ENCODE data around the gene AQP12A. TPM values are rescaled to one million over a fixed set of nuclear protein-coding genes. Genes with fewer than 3 reads are reported as not detected.

Gene AQP12A
- polyA plus RNA-seq, 1 donor, result 0.76 TPM

DNA sequence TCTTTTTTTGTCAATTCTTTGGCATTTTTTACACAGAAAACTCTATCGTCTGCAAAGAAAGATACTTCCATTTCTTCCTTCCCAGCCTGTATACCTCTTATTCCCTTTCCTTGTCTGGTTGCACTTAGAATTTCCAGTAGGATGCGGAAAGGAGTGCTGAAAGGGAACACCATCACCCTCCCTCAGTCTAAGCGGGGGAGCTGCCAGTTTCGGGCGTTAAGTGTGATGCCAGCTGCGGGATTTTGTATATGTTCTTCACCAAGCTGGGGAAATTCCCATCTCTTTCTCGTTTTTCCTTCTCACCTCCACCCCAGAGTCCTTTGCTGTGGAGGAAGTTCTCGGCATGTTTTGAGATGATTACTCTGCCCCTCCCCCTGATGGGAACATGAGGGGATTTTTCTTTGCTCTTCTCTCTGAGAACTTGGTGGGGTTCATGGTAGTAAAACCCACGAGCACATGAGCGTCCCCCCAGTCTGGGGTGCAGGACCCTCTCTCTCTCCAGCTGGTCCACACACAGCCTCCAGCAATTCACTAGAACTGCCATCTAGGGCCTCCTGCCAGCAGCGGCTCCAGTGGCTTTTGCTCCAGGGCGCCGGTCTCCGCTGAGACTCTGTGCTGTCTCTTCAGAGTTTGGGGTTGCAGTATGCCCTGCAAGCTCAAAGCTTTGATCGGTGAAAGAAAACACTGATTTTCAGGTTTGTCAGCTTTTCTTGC lies 15.5 kb downstream of the AQP12A start:
- no peak for DNase-seq (ENCODE audit: low read depth)

DNA sequence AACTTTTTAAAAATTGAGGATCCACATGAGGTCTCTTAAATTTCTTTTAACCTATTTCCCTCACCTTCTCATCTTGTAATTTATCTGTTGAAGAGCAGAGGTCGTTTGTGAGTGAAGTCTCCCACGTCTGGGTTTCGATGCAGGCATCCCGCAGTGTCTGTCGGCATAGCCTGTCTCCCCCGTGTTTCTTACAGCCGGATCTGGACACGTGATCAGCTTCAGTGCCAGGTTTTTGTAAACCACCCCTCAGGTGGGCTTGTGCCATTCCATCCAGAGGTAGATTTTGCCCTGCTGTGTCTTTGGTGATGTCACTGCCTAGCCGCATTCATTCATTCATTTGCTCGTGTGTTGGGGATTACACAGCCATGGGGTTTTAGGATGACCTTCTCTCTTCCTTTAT lies 16.2 kb downstream of the AQP12A start:
- no peak for DNase-seq (ENCODE audit: low read depth)

DNA sequence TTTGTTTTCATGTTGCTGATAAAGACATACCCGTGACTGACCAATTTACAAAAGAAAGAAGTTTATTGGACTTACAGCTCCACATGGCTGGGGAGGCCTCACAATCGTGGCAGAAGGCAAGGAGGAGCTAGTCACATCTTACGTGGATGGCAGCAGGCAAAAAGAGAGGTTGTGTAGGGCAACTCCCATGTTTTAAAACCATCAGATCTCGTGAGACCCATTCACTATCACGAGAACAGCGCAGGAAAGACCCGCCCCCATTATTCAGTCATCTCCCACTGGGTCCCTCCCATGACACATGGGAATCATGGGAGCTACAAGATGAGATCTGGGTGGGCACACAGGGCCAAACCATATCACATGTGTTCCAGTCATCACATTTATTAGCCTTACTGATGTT lies 16.8 kb downstream of the AQP12A start:
- DNase-seq (ENCODE audit: low read depth), result no peak

DNA sequence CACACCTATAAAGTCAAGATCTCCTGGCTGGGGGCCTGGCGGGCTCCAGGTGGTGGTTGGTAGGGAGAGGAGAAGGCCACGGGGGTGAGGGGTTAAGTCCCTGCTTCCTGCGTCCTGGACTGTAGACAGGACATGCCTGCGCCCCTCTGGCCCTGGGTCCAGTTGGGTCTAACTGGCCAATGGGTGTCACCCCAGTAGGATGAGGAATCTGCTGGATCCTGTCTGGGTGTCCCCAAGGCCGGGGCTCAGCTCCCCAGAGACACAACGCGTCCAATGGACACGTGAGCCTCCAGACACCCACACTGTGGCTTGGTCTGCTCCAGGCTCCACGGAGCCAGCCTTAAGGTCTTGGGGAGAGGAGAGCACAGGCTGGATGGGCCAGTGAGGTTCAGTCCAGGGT lies 19.6 kb downstream of the AQP12A start:
- DNase-seq (ENCODE audit: low read depth), result no peak

DNA sequence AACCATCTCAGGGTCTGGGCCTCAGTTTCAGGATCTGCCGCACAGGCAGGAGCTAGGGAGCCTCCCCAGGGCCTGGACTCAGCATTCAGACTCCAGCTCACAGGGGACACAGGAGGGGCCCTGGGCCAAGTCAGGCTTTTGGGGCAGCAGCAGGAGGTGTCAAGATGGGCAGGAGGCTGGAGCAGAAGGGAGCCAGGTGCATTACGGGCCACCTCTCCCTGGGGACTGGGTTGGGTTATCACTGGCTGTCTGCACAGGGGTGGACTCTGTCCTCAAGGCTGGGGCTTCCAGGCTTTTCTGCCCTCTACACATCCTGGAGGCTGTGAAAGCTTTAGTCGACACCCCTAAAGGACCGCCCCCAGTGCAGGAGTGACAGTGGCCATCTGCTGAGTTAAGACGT lies 20.0 kb downstream of the AQP12A start:
- DNase-seq (ENCODE audit: low read depth), result no peak

DNA sequence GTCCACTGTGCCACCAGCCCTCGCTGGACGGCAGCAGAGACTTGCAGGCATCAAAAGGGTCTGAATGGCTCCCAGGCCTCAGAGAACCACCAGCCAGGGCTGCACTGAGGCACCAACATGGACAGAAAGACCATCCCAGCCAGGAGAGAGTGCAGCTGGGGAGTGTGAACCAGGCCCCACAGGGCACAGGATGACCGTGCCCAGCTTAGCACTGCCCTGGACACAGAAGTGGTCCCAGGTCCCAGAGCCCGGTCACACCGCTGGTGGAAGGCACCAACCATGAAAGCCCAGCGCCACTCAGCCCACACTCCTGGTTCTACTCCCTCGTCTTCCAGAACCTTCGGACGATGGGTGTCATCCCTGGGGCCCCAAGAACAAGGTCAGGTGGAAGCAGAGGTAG lies 20.5 kb downstream of the AQP12A start:
- no peak for DNase-seq (ENCODE audit: low read depth)

DNA sequence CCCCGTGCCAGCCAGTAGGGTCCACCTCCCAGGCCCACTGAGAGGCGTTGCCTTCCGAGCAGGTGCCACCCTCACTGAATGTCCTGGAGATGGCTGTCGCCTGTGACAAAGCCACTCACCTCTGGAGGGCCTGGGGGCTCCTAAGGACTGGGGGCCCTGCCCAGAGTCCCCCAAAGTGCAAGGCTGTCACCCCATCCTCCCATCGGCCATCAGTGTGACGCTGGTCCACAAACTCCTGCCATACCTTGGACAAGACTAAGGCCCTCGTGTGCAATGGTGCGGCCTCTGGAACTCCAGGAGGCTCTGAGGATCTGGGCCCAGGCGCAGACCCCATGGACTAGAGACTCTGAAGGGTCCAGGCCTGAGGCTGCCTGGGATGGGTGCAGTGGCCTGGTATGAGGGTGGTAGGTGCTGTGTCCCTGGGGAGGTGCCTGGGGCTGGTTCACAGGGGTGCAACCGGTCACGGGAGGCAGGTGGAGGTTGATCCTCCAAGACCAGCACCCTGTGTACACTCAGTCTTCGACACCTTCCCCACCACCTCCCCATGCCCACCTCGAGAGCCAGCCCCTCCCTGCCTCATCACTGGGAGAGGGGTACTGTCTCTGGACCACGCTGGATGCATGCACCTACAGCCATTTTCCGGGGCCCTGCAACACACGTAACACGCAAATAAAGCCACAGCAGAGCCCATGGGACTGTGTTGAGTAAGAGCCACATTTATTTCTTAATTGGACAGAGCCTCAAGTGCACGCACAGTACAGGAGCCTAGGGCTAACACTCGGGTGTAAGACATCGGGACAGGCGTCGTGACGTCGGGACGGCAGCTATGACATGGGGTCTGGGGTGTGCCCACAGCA lies 21.6 kb downstream of the AQP12A start:
- no peak for DNase-seq (ENCODE audit: low read depth)

DNA sequence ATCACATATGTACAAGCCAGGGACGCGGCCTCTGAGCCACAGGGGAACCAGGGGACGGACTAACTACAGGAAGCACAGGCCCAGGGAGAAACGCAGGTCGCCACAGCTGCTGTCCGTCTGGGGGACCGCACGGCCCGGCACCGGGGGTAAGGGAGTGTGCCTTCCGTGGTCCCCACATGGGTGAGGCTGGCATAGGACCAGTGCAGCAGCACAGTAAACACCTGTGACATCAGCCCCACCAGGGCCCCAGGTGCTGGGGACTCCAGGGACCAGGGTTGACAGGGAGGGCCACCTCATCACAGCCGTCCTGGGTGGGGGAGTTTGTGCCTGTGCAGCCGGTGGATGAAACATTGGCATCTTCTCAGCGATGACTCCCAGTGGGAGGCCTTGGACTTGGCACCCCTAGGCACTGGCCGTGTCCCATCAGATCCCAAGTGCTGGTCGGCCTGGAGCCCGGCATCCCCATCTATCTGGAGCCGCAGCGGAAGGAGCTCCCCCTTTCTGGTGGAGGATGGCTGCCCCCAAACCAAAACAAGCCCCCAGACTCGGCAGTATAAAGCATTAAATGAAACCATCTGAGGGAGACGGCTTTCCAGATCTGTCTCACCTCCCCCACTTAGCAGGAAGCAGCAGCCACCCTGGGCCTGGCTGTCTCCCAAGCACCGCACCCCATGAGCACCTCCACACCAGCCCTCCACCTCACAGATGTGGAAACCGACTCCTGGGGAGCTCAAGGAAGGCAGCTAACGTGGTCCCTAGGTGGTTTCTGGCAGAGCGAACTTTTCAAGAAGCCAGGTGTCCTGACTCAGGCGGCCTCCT lies 22.5 kb downstream of the AQP12A start:
- no peak for DNase-seq (ENCODE audit: low read depth)

DNA sequence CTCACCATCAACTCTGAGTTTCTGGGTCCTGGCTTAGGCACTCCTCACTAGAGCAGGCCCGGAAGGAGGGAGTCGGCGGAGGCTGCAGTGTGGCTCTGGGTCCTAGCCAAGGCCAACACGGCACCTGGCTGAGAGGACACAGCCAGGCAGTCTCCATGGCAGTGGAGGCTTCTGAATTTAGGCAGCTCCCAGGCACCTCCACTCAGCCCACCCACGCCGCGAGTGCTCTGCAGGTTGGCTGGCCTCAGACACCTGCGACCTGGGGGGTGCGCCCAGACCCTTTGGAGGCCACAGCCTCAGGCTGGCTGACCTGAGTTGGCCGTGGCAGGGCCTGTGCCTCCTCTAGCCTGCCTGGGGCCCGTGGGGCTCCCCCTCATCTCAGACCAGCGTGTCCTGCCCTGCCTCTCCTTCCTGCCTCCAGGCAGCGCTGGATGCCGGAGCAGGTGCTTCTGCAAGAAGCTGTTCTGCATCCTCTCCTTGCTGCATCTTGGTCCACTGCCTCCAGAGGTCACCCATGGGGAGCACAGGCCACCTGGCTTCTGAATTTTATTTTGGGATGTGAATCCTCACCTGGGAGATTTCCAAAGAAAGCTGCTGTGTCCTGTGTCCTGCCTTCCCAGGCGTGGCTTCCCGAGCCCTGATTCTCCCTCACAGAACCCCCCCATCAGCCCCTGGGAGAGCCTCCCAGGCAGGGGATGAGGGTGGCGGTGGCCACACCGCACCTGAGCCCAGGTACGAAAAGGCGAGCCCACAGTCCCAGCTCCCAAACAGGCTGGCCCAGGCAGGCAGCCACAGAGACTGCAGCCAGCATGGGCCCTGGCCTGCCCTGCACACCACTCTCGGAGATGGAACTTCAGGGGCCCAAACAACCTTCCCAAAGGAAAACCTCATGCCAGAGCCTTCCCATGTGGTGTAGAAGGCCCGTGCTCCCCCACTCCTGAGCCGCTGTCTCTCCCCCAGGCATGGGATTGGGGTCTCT lies 23.4 kb downstream of the AQP12A start:
- DNase-seq (ENCODE audit: low read depth), result no peak

DNA sequence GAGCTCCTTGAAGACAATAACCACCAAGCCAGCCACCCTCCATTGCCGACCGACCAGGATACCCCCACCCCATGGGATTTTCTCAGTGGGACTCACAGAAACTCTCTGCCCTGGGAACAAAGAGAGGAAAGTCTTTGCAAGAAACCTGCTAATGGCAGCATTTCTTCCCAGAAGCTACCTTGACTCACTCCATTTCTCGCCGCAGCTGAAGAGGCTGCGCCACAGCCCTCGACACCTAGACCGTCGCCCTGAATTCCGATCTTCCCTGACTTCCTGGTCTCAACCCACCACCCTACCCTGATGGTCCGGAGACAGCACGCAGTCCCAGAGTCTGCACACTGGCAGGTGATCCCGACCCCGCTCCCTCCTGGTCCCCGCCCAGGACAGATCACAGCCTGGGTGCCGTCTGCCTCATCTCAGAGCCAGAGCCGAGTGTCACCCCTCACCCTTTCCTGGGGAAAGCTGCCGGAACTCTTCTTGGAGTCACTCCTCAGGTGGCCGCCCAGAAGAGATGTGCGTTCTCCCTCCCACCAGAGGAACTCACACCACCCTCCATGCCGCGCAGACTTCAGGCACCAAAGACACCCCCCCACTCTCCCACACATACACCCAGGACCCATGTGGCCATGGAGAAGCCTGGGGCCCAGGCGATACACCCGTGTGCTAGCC lies 24.6 kb downstream of the AQP12A start:
- no peak for DNase-seq (ENCODE audit: low read depth)

DNA sequence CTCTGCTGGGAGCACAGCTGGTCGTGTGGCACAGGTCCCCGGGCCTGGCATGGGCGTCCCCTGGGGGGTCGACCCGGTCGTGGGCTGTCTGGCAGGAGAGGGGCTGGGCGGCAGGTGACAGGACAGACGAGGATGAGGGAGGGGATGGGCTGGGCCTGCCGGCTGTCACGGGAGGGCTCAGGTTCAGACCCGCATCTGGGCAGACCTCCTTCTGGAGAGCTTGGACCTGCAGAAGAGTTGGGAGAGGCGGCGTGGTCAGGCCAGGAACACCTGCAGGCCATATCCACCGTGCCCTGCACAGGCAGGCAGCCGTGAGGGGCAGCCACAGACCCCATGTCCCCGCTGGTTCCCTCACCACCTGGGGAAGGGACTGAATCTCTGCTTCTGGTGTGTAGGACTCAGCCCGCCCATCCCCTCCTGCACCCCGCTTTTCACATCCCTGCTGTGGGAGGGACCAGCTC lies 25.5 kb downstream of the AQP12A start:
- no peak for DNase-seq (ENCODE audit: low read depth)

DNA sequence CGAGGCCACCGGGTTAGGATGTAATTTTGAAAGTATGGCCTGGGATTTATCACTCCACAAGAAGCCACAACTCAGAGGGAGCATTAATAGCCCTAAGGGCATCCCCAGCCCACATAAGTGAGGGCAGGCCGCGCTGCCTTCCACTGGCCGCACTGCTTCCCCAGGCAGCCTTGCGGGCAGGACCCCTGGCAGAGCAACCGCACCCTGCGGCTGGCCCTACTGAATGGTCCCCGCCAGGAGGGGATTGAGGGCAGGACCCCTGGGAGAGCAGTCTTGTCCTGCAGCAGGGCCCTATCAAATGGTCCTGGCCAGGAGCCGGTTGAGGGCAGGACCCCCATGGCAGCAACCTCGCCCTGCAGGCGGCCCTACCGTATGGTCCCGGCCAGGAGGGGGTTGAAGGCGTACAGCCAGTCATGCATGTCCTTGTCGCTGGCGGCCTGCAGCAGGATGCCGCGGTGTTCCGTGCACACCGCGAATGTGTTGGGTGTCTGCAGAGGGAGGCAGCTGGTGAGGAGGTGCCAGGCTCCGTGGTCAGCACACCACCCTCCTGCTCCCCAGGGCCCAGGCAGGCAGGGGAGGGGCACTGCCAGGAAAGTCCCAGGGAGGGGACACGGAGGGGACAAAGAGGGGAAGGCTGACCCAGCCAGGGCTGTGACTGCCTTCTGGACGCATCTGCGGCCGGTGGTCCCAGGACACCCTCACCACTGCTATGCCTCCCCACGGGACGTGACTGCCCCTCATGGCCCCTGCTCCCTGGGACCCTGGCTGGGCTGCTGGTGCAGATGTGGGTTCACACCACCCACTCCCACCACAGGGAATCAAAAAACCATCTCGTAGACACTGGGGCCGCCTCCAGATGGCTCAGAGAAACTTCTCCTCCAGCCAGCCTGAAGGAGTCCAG lies 26.3 kb downstream of the AQP12A start:
- no peak for DNase-seq (ENCODE audit: low read depth)

DNA sequence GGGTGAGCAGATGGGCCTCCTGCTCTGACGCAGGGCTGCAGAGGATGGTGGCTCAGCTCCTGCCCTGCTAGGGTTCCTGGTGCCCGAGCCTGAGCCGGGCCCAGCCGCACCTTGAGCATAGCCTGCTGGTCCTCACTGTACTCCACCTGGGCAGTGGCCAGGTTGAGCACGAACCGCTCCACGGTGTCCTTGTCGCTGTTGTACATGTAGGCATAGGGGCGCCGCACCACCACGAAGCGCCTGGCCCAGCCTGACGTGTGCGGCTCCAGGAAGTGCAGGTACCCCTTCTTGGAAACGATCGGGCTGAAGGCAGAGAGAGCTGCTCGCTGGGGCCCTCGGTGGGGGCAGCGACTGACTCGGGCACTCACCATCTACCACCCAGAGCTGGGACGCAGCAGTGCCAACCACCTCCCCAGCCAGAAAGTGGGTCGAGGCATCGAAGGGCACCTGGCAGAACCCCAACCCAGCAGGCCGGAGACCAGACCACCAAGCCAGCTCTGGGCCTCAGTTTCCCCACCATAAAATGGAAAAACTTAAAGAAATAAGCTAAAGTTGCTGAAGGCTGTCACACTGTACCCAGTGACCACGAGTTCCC lies 27.3 kb downstream of the AQP12A start:
- DNase-seq (ENCODE audit: low read depth), result no peak

DNA sequence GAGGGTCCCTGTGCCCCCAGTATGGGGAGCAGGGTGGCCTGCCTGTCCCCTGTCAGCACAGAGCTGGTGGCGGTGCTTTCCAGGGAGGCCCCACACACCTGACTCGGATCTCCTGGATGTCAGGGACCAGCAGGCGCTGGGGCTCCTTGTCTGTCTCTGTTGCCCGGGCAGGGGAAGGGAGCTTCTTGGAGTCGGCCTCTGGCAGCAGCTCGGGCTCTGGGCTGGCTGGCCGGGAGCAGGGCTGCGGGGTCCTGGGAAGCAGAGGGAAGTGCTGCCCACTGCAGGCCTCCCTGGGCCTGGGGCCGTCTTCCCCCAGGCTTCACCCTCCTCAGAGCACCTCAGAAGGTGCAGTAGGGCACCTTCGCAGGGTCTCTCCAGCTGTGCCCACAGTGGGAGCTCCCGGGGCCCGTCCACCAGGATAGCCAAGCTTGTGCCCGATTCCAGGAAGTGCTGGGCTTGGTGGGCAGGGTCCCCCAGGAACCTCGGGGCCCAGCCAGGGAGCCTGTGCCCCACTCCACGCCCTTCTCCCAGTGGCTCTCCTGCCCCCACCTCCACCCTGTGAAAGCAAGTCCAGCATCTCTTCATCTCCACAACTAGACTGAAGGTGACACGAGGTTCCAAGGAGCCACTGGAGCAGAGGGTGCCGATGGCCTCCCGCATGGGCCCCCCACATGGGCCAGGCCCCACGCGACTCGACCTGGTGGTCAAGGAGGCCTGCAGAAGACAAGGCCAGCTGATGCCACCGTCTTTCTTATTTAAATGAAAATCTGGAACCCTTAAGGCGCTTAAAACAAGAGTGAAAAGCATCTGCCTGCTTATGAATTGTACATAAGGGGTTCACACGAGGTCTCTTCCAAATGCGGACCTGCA lies 28.2 kb downstream of the AQP12A start:
- DNase-seq (ENCODE audit: low read depth), result no peak

DNA sequence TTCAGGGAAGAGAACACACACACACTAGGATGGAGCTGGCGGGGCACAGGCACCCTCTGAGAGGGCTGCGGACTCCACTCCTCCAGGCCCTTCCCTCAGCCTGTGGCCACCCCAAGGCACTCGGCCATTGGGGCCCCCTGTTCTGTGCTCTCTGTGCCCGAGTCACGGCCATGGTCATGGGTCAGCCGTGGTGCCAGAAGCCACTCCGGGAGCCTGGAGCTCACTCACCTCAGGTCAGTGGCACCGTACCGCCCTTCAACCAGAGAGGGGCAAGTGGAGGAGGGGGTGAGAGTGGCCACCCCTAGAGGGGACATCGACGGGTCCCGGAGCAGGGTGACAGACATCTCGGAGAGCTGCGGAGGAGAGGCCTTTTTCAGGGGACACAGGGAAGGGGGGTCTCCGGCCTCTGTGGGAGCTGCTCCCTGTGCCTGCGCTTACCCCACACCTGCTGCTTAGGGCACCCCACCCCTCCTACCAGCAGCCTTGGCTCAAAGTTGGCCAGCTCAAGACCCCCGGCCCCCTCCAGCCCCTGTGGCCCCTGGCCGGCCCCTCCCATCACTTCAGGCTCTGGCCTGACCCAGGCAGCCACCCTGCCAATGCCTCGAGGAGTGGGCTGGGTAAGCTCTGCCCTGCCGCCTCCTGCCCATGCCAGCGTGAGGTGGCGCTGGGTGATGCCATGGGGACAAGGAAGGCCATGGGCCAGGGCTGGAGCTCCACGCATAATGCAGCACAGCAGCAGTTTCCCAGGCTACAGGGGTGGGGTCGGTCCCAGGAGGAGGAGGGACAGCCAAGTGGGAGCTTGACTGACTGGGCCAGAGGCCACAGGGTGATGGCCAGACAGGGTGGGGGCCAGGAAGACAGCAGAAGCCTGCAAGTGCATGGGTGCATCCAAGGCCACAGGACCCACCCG lies 29.3 kb downstream of the AQP12A start:
- no peak for DNase-seq (ENCODE audit: low read depth)

DNA sequence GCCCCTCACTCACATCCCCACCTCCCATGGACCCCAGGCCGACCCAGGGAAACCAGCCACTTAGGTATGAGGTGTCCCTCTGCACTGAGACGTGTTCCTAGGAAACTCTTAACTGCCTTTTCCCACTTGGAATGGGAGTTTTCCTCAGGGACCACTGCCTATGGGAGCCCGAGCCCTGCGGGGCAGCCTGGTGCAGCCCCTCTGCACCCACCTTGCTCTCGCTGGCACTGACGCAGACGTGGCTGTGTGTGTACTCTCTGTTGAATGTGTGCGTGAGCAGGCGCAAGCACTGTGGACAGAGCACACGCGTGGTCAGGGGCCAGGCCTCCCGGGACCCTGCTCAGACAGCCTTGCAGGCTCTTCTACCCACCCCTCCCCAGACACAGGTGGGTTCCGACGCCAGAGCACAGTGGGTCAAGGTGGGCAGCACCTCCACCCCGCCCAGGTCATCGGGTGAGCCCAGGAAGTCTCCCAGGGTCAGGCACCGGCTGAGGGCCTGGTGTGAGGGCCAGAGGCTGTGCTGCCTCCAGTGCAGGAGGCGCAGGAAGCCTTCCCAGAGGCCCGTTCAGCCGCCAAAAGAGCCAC lies 30.0 kb downstream of the AQP12A start:
- DNase-seq (ENCODE audit: low read depth), result no peak

DNA sequence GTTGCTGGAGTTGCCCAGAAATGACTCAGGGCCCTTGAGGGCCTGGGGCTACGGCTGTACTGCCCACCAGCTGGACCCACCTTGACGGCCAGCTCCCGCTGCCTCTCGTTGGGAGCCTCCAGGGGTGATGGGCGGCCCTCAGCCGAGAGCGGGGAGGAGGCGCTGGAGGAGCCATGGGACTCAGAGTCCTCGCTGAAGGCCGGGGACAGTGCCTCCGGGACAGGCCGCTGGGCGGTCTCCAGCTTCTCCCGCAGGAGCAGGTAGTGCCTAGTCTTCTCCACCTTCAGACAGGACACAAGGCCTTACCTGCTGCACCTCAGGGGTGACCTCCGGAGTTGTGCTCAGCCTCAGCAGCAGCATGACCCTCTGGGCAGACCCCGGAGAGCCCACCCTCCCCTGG lies 30.7 kb downstream of the AQP12A start:
- DNase-seq (ENCODE audit: low read depth), result no peak

Measured in forelimb muscle (tissue), 1 donor.